ENCODE measurements around the gene CA10. TPM values are rescaled to one million over a fixed set of nuclear protein-coding genes. Genes with fewer than 3 reads are reported as not detected.

Gene CA10
- total RNA-seq, 2 experiments from 2014 or later = not detected

- no peak for ATAC-seq (ENCODE audit: poor library complexity)
- Histone ChIP-seq H3K9me3 (ENCODE audit: control insufficient read depth in 1 of 2, insufficient read depth in 1 of 2, low read length in 2 of 2) (peaks cover 6 to 9% of the 10 kb centered on the region in 2 experiments), H3K27ac (ENCODE audit: low read depth in 1 of 2, low read length in 2 of 2) (no peak overlapping the region), H3K4me1 (ENCODE audit: insufficient read depth, low read length) (no peaks in the 10 kb centered on the region), H3K4me3 (ENCODE audit: low read length) (no peak overlapping the region), H3K27me3 (ENCODE audit: control insufficient read depth in 1 of 2, insufficient read depth in 2 of 2, low read length in 2 of 2) (no peaks in the 10 kb centered on the region), H3K36me3 (ENCODE audit: insufficient read depth, low read length) (no peaks in the 10 kb centered on the region)
- TF ChIP-seq CTCF (IDR thresholded peaks at IDR 0.05) = no peak
- CTCF ChIA-PET = no interaction called here
- Mint-ChIP-seq H3K9me3 (peaks cover 3% of the 10 kb centered on the region), H3K27me3 (peaks cover 5% of the 10 kb centered on the region), H3K4me3 (no peak overlapping the region), H3K27ac (no peak overlapping the region), H3K36me3 (ENCODE audit: low read depth) (no peaks in the 10 kb centered on the region), H3K4me1 (ENCODE audit: low read depth) (no peaks in the 10 kb centered on the region)
- intact Hi-C loops (cut with DNase I, micrococcal nuclease) = no loop called here
- no peak for DNase-seq
- POLR2A ChIA-PET = no interaction called here
Observed at GRCh38 chr17:52120465-52120864, 38.0 kb downstream of the CA10 start.

- H3K4me1 Mint-ChIP-seq (ENCODE audit: low read depth) = no peaks in the 10 kb centered on the region
- ATAC-seq (ENCODE audit: poor library complexity) (no peak), DNase-seq (no peak)
- H3K9me3 ChIP-seq (ENCODE audit: control insufficient read depth in 1 of 2, insufficient read depth in 1 of 2, low read length in 2 of 2) = peaks cover 0 to 8% of the 10 kb centered on the region in 2 experiments
- no peak for TF ChIP-seq CTCF (IDR thresholded peaks at IDR 0.05)
- no peaks in the 10 kb centered on the region for H3K4me1 ChIP-seq (ENCODE audit: insufficient read depth, low read length)
- H3K36me3 Mint-ChIP-seq (ENCODE audit: low read depth) = no peaks in the 10 kb centered on the region
- H3K4me3 ChIP-seq (ENCODE audit: low read length) = no peak overlapping the region
- intact Hi-C loops (cut with DNase I, micrococcal nuclease) = no loop called here
- no peak overlapping the region for H3K4me3 Mint-ChIP-seq
- no peaks in the 10 kb centered on the region for H3K36me3 ChIP-seq (ENCODE audit: insufficient read depth, low read length)
- ChIA-PET CTCF (no interaction called here), POLR2A (no interaction called here)
- H3K27ac ChIP-seq (ENCODE audit: low read depth in 1 of 2, low read length in 2 of 2) = no peak overlapping the region
- H3K27ac Mint-ChIP-seq = no peak overlapping the region
- H3K27me3 ChIP-seq (ENCODE audit: control insufficient read depth in 1 of 2, insufficient read depth in 2 of 2, low read length in 2 of 2) = no peaks in the 10 kb centered on the region
- H3K9me3 Mint-ChIP-seq = no peaks in the 10 kb centered on the region
- peaks cover 25% of the 10 kb centered on the region for H3K27me3 Mint-ChIP-seq
Observed at GRCh38 chr17:52110923-52111581, 47.5 kb downstream of the CA10 start.

GRCh38 chr17:52106638-52107261 lies 51.8 kb downstream of the CA10 start:
- H3K4me3 ChIP-seq (ENCODE audit: low read length) = no peak overlapping the region
- intact Hi-C loops (cut with DNase I, micrococcal nuclease) = loop anchor here (5.0 to 10.0 kb wide), 4 partner anchors 342 to 809 kb away; no protein-coding TSS in a partner anchor
- ATAC-seq (ENCODE audit: poor library complexity) (no peak), DNase-seq (peak in 8 of 14 experiments; percentile 0 to 48 (median 32))
- no peaks in the 10 kb centered on the region for H3K9me3 Mint-ChIP-seq
- no peak overlapping the region for H3K27ac ChIP-seq (ENCODE audit: low read depth in 1 of 2, low read length in 2 of 2)
- peaks cover 0 to 3% of the 10 kb centered on the region in 2 experiments for H3K27me3 ChIP-seq (ENCODE audit: control insufficient read depth in 1 of 2, insufficient read depth in 2 of 2, low read length in 2 of 2)
- ChIA-PET CTCF (interaction anchor here (0.8 kb wide), 1 partner anchor 342 kb away, joined by 3 read pairs; no protein-coding TSS in a partner anchor), POLR2A (no interaction called here)
- H3K4me1 Mint-ChIP-seq (ENCODE audit: low read depth) = no peaks in the 10 kb centered on the region
- peak; percentile 54 for TF ChIP-seq CTCF (IDR thresholded peaks at IDR 0.05)
- no peaks in the 10 kb centered on the region for H3K4me1 ChIP-seq (ENCODE audit: insufficient read depth, low read length)
- no peaks in the 10 kb centered on the region for H3K9me3 ChIP-seq (ENCODE audit: control insufficient read depth in 1 of 2, insufficient read depth in 1 of 2, low read length in 2 of 2)
- H3K27me3 Mint-ChIP-seq = peaks cover 22% of the 10 kb centered on the region
- no peaks in the 10 kb centered on the region for H3K36me3 Mint-ChIP-seq (ENCODE audit: low read depth)
- no peak overlapping the region for H3K4me3 Mint-ChIP-seq
- H3K27ac Mint-ChIP-seq = no peak overlapping the region
- H3K36me3 ChIP-seq (ENCODE audit: insufficient read depth, low read length) = no peaks in the 10 kb centered on the region
